GM21381 (cell line): ENCODE data around the gene AZU1.

ENCODE experiments used
- ATAC-seq: cut with Tn5 transposase; IDR thresholded peaks from one replicate; pipeline ENCODE4 v1.9.1; 2021; ENCODE audit warnings: mild to moderate bottlenecking, moderate library complexity; ENCODE audit not compliant: unreplicated experiment

The AZU1 gene, protein sequence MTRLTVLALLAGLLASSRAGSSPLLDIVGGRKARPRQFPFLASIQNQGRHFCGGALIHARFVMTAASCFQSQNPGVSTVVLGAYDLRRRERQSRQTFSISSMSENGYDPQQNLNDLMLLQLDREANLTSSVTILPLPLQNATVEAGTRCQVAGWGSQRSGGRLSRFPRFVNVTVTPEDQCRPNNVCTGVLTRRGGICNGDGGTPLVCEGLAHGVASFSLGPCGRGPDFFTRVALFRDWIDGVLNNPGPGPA

DNA sequence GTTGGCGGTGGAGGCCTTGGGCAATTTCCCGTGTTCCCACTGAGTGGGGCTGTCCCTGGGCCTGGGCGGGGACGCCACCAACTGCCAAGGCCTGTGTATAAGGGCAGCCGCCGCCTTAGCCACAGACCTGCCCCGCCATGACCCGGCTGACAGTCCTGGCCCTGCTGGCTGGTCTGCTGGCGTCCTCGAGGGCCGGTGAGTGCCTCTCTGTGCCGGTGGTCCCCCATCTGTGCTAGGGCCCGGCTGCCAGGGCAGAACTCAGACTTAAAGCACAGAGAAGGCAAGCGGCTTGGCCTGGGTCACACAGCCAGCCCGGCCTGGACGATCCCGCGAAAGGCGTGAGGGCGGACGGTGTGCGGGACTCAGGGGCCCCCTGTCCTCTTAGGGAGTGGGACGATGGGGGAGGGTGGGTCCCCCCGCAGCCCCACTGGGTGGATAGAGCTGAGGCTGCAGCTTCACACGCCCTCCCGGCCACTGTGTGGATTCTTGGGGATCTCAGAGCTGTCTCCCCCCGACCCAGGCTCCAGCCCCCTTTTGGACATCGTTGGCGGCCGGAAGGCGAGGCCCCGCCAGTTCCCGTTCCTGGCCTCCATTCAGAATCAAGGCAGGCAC lies at the start of gene AZU1:
AZU1 (plus strand) TSS at position 128 of the 612 bp plus-strand sequence; CDS start at position 138, 10 bp downstream.
- ATAC-seq: no peak

DNA sequence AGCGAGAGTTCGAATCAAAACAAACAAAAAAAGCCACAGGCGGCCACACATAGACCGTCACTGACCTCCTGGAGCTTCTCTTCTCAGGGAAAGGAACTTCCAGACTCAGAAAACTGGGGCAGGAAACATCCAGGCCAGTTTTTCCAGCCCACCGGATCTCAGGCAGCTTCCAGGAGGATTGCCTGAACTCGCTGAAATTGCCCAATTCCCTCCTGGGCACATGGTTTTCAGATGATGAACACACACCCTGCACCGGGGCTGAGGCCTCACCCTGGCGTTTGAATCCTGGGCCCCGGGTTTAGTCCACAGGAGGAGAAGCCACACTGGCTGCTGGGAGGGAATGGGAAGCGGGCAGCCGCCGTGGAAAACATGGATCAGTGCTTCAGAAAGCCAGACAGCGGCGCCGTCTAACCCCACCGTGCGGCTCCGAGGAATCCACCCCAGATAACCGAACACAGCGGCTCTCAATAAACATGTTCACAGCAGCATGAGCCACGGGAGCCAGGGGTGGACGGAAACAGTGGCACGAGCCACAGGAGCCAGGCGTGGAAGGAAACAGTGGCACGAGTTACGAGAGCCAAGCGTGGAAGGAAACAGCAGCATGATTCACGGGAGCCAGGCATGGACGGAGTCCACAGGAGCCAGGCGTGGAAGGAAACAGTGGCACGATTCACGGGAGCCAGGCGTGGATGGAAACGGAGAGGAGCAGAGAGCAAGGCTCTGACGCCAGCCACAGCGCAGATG lies 48.6 kb upstream of the AZU1 start:
- no peak for ATAC-seq

GRCh38 chr19:780935-781334 lies 46.7 kb upstream of the AZU1 start:
- ATAC-seq: no peak

GRCh38 chr19:781800-782184 lies 45.8 kb upstream of the AZU1 start:
- ATAC-seq: no peak

DNA sequence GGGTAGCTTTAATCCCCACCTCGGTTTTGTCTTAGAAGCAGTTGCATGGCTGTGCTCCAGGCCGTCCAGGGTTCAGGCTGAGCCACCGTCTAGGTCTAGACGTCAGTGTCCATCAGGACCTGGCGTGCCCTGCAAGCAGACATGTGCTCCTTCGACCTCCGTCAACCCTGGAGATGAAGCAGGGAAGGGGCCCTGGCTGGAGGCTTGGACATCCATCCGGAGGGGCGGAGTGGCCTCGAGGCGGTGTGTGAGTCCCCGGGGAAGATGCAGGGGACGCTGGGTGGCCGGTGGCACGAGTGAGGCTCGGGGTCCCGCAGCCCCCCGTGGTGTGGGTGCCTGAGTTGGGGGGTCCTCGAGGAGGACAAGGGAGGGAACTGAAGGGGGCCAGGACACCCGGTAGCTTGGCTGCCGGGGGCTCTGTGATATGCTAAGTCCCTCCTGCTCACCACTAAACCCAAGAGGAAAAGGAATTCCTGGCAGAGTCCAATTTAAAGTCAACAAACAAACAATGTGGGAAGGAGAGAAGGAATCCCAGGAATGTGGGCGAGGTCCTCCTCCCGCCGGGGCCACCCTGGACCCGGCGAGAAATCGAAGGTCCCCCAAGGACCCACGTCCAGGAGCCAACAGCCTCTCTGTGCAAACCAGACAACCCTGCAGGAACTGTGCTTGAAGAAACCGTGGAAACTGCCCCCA lies 45.3 kb upstream of the AZU1 start:
- ATAC-seq: no peak

DNA sequence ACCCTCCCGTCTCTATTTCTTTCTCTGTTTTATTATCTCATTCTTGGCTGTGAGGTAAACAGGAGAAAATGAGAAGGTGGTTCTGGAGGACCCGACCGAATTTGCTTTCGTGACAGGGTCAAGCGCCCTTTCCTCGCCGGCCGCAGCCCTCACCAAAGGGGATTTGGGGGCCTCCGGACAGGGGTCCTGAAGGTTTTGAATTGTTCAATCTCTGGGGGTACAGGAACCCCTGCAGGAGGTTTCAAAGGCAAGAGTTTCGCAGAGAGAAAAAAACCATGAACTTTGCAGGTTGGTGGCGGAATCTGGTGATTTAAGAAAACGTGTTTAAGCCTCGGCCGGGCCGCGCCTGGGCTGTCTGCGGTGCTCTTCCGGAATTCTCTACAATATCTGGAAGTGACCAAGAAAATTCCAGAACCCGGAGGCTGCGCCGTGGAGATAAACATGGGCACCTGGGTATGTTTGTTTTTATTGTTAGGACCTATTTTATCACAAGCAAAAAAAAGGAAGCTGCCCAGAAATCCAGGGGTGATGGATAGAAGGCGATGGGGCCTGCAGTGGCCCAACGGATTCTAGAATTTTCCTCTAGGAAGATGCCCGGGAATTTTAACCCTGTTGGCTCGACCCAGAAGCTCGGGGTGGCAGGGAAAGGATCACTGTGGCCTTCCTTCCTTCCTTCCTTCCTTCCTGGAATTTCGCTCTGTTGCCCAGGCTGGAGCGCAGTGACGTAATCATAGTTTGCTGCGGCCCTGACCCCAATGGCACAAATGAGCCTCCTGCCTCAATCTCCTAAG lies 44.6 kb upstream of the AZU1 start:
- ATAC-seq: no peak

GRCh38 chr19:784541-784940 lies 43.1 kb upstream of the AZU1 start:
- ATAC-seq: no peak

DNA sequence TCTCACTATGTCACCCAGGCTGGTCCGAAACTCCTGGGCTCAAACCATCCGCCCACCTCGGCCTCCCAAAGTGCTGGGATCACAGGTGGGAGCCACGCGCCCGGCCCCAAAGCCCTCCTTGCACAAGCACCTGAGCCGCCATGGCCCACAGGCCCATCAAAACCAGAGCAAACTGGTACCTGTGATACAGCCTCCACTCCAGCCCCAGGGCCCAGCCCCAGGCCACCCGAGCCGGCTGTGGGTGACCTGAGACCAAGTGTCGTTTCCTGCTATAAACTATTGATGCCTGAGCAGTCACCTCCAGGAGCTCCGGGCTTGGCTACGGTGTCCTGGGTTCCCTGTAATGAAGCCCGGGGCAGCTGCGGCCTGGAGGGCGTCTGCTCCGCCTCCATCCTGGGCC lies 40.1 kb upstream of the AZU1 start:
- ATAC-seq: no peak

DNA sequence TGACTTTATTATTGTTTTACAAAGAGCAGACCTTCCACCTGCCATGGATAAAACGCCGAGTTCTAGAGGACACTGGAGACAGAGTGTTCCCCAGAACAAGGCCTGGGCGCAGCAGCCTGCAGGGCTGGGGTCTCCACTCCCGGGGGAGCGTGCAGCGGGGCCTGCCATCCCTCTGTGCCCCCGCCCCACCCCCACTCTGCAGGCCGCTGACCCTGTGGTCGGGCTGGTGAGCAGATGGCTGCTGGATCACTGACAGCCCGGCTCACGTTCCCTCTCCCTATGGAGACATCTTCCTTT lies 39.0 kb upstream of the AZU1 start:
- no peak for ATAC-seq

- no peak for ATAC-seq
Observed at GRCh38 chr19:788983-789700, 38.5 kb upstream of the AZU1 start.

GRCh38 chr19:789701-790060 lies 38.0 kb upstream of the AZU1 start:
- ATAC-seq: no peak

GRCh38 chr19:791007-791566 lies 36.5 kb upstream of the AZU1 start:
- ATAC-seq: no peak

- ATAC-seq: no peak
Observed at GRCh38 chr19:791567-792305, 35.9 kb upstream of the AZU1 start.

DNA sequence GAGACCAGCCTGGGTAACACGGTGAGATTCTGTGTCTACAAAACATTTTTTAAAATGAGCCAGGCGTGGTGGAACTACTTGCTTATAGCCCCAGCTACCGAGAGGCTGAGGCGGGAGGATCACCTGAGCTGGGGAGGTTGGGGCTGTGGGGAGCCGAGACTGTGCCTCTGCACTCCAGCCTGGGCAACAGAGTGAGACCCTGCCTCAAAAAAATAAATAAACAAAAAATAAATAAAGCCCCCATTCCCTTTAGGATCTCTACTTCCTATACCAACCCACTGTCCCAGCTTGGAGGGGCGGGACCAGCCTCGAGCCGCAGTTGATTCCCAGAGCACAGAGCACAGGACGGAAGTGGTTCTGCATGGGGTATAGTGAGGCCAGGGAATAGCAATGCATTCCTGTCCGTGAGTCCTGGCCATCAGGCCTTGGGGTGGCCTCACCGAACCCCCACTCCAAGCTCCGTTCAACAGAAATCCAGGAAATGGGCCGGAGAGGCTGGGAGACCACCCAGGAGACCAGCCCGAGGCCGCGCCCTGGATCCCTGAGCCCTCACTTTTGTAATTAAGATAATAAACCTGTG lies 35.2 kb upstream of the AZU1 start:
- no peak for ATAC-seq

- ATAC-seq: no peak
Observed at GRCh38 chr19:793806-794205, 33.8 kb upstream of the AZU1 start.

- no peak for ATAC-seq
Observed at GRCh38 chr19:795073-795611, 32.5 kb upstream of the AZU1 start.

- no peak for ATAC-seq
Observed at GRCh38 chr19:795691-796581, 31.7 kb upstream of the AZU1 start.
